Stimulated activated CD4-positive, alpha-beta T cell treated with anti-CD3 and anti-CD28 coated beads, TNF-alpha, amount 100 ng/mL, for 24 hours (primary cell): Measurements from ENCODE around the gene CAMKMT.

ENCODE experiments used
- DNase-seq, 3 experiments: peaks; one replicate each; pipeline ENCODE4 v3.0.0-alpha.2; 2020; ENCODE audit warnings: low read depth in 3 of 3

Gene CAMKMT

DNA sequence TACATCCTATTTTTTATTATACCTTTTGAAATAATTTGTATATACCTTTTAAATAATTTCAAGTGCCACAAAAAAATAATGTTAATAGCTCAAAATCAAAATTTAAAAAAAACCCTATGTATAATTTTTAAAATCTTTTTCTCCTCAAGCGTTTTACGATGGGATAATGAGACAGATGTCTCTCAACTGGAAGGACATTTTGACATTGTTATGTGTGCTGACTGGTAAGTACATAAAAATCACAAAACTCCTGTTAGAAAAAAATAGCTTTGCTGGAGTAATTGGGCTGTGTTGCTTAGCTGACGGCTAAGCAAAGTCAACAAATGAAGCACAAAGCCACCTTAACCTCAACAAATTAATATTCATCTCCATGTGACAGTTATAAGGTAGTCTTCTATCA lies 381.7 kb downstream of the CAMKMT start:
- DNase-seq: no peak

- DNase-seq: no peak
Measured at GRCh38 chr2:44744961-44745892, 383.5 kb downstream of the CAMKMT start.

DNA sequence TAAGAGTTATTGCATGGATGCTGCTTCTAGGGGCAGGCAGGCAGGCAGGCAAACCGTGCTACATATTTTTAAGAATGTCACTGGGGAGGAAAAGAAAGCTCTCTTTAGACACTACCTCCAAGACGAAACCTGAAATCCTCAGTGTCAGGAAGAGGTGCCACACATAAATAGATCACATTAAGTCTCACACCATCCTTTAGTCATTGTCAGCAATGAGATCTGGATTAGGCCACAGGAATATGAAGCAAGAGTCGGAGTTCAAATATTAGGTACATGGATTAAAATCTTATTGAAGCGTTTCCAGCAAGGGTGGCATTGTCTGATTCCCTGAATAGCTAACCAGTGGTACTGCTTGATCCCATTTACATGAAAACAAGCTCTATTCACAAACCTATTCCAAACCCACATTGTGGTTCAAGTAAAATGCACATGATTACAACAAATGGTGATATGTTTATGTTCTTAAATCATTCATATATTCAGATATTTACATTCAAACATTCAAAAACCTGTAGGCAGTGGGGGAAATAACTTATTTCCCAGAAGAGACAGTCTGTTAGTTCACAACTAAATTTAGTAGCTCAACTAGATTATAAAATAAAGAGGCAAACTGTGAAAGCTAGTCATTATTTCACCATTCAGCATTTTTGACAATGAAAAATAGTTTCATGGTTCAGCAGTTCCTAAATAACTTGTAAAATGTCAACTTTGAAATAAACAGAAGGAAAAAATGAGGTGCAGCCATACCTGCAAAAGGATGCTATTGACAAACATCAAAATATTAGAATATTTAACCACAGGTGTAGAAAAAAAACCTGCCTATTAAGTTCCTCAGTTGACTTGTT lies 384.4 kb downstream of the CAMKMT start:
- no peak for DNase-seq

DNA sequence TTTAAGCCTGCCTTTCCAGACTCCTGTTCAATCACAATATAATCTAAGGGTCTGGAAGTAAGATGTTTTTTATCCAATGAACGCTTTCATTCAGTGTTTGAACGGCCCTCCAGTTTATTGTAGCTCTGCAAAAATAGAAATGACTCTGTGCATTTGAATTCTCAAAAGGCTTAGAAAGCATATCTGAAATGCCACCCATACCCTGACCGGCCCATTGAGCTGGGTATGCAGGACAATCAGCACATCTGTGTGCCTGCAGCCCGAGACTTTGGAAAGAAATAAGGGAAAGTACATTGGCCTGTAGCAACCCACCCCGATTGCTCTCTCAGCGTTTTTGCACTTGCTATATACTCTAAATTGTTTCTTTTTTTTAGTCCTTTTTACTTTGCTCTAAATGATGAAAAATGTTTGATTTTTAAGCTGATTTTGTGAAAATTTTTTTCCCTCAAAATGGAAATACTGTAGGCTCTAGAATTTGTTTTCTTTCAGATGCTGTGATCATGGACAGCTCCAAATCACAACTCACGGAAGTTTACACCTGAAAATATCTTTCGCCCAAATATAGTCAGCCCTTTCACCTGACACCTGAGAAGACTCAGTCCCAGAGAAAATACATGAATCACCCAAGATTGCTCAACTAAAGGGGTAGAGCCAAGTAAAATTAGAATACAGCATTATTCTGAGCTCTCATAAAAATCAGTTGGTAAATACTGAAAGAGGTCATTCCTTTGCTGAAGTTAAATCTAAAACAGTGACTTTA lies 385.3 kb downstream of the CAMKMT start:
- DNase-seq: no peak

- DNase-seq: no peak
Measured at GRCh38 chr2:44747794-44748193, 386.0 kb downstream of the CAMKMT start.

GRCh38 chr2:44751754-44752479 lies 390.2 kb downstream of the CAMKMT start:
- DNase-seq: no peak

GRCh38 chr2:44752761-44753160 lies 391.0 kb downstream of the CAMKMT start:
- no peak for DNase-seq

GRCh38 chr2:44753552-44754285 lies 392.0 kb downstream of the CAMKMT start:
- no peak for DNase-seq

DNA sequence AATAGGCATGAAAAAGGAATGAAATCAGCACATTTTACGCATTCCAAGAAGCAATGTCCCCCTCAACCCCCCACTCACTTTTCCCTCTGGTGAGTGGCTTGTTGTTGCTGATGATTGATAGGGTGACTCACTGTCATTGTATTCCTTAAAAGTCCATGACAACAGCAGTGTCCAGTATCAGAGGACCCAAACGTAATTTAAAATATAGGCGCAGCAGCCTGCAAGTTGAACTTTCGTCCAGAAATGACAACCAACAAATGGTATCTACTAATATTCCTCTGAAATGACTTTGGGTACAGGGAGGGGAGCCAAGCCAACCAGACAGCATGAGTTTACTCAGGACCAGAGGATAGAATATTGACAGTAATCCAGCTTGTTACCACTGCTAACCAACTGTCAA lies 396.8 kb downstream of the CAMKMT start:
- no peak for DNase-seq

DNA sequence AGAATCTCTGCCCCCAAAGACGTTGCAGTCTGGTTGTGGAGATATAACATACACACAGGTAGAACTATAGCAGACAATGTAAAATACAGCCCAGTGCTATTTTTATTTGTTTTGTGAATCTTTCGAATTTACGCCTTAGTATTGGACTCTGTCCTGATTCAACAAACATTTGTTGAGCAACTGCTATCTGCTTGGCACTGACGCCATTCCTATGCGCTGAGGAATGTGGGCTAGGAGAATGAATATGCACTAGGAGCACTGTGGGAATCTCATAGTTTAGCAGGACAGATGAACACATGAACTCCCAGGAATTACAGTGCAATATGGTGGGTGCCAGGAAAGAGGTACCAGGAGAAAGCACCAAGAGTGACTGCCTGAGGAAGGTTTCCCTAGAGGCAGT lies 398.1 kb downstream of the CAMKMT start:
- DNase-seq: no peak

- DNase-seq: no peak
Measured at GRCh38 chr2:44763275-44763782, 401.6 kb downstream of the CAMKMT start.

- DNase-seq: no peak
Measured at GRCh38 chr2:44766220-44766619, 404.5 kb downstream of the CAMKMT start.

DNA sequence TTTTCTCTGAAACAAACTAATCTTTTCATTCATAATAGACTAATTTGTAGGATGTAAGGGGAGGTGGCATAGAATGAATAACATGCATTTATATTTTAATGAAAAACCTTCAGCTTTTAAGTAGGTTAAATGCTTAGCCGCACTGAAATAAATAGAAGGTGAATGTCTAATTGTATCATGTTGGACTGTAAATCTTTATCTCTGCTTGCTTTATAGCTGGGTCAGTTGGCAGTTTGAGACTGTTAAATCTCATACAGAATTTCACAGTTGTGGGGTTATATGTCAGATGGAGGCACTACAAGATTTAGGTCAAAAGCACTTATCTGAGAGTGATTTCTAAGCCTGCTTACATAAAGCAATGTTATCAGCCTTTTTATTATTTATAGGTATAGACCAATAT lies 405.0 kb downstream of the CAMKMT start:
- DNase-seq: no peak

GRCh38 chr2:44767691-44768090 lies 405.9 kb downstream of the CAMKMT start:
- DNase-seq: no peak

- DNase-seq: no peak
Measured at GRCh38 chr2:44768438-44769236, 406.9 kb downstream of the CAMKMT start.

- DNase-seq: no peak
Measured at GRCh38 chr2:44769349-44770011, 407.7 kb downstream of the CAMKMT start.

GRCh38 chr2:44770221-44771195 lies 408.8 kb downstream of the CAMKMT start:
- no peak for DNase-seq

DNA sequence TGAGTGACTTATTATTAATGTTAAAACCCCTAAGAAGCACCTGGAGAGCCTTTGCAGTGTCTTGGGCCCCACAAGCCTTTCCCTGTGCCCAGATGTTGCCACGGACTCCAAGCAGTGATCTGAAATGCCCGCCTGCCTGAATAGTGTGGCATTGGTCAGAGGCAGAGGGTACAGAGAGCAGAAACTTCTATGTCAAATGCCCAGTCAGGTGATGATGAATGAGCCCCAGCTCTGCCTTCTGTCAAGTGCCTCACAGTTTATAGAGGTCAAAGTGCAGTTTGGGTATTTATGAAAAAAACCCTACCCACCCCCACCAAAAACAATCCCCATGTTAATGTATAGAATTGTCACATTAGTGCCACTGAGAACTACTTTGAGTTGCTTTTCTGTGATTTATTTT lies 409.8 kb downstream of the CAMKMT start:
- no peak for DNase-seq
